Measurements from ENCODE around the gene EMC7. TPM values are rescaled to one million over a fixed set of nuclear protein-coding genes. Genes with fewer than 3 reads are reported as not detected.
A peak's percentile ranks its signal among the peaks of the same experiment; 100 is the strongest.

The EMC7 gene
- total and polyA plus RNA-seq, 2 of the 13 experiments (the other 11 are each of a cell fraction or from before 2014, with no cell fraction given) = 46.8 to 113 TPM

DNA sequence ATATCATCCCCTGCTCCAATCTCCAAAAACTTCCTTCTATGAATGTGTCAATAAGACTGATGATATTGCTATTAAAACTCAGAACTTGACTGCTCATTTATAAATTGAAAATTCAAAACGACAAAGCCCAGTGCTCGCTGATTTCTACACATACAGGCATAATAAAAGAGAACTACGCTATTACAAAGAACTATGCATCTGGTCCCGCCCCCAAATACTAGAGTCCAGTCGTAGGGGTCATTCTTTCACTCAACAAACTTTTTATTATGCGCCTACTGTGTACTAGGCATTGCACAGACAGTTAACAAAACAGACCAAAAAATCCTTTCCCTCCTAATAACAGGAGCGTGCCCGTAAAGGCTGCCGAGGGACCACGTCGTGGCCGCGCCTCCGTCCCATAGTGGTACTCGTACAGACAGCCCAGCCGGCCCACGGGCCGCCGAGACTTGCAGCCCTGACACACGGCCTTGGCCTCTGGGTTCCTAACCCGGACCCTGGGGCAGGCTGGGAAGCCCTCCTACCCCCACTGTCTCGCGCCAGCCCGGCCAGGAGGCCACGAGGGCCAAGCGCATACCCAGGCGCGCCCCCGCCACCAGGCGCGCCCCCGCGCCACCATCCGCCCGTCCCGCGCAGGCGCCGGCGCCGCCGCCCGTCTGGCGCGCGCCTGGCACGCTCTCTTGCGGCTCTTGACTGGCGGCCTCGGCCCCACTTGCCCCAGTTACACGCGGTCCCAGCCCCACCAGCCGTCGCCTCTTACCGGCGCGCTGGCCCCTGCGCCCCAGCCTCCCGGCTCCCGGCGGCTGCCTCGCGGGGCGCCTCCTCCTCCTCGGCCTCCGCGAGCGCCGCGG is 63.4 kb downstream of the EMC7 start (continued):
- TF ChIP-seq ZNF790 (CRISPR knock-in tag; IDR thresholded peaks at IDR 0.05; ENCODE audit: borderline replicate concordance) = no peak
- peak; percentile 60; the same call in 1 of the 2 replicates for TF ChIP-seq KDM2A (CRISPR knock-in tag; IDR thresholded peaks at IDR 0.05; ENCODE audit: borderline replicate concordance, low read depth)
- peak; percentile 54 for TF ChIP-seq HDAC1 (CRISPR knock-in tag; IDR thresholded peaks at IDR 0.05)
- no peak for TF ChIP-seq SMC3 (IDR thresholded peaks at IDR 0.05; ENCODE audit: low read length)
- TF ChIP-seq, protein P1, sequence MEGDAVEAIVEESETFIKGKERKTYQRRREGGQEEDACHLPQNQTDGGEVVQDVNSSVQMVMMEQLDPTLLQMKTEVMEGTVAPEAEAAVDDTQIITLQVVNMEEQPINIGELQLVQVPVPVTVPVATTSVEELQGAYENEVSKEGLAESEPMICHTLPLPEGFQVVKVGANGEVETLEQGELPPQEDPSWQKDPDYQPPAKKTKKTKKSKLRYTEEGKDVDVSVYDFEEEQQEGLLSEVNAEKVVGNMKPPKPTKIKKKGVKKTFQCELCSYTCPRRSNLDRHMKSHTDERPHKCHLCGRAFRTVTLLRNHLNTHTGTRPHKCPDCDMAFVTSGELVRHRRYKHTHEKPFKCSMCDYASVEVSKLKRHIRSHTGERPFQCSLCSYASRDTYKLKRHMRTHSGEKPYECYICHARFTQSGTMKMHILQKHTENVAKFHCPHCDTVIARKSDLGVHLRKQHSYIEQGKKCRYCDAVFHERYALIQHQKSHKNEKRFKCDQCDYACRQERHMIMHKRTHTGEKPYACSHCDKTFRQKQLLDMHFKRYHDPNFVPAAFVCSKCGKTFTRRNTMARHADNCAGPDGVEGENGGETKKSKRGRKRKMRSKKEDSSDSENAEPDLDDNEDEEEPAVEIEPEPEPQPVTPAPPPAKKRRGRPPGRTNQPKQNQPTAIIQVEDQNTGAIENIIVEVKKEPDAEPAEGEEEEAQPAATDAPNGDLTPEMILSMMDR (CRISPR knock-in tag; IDR thresholded peaks at IDR 0.05) = no peak
- TF ChIP-seq PHF20 (CRISPR knock-in tag; IDR thresholded peaks at IDR 0.05) = peak; percentile 29; the same call in 1 of the 2 replicates
- TF ChIP-seq SAP130 (CRISPR knock-in tag; IDR thresholded peaks at IDR 0.05; ENCODE audit: low read depth) = peak; percentile 49
- TF ChIP-seq FOXC1 (CRISPR knock-in tag; IDR thresholded peaks at IDR 0.05; ENCODE audit: borderline replicate concordance) = no peak
- 0 out of 2 replicates have a peak, but pooled peaks have one; percentile 31 for TF ChIP-seq ZSCAN9 (CRISPR knock-in tag; IDR thresholded peaks at IDR 0.05; ENCODE audit: borderline replicate concordance)
- no peak for TF ChIP-seq CCDC6 (CRISPR knock-in tag; IDR thresholded peaks at IDR 0.05)
- TF ChIP-seq, protein P2, sequence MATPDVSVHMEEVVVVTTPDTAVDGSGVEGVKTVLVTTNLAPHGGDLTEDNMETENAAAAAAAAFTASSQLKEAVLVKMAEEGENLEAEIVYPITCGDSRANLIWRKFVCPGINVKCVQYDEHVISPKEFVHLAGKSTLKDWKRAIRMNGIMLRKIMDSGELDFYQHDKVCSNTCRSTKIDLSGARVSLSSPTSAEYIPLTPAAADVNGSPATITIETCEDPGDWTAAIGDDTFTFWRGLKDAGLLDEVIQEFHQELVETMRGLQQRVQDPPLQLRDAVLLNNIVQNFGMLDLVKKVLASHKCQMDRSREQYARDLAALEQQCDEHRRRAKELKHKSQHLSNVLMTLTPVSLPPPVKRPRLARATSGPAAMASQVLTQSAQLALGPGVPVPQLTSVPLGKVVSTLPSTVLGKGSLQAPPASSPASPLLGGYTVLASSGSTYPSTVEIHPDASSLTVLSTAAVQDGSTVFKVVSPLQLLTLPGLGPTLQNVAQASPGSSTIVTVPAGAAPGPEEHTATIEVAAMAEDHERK (CRISPR knock-in tag; IDR thresholded peaks at IDR 0.05; ENCODE audit: low read depth) = no peak
- no peak for TF ChIP-seq RCOR2 (CRISPR knock-in tag; IDR thresholded peaks at IDR 0.05)
- no peak for TF ChIP-seq NCOR1 (IDR thresholded peaks at IDR 0.05; ENCODE audit: borderline replicate concordance, low read length)
- TF ChIP-seq, protein P3, sequence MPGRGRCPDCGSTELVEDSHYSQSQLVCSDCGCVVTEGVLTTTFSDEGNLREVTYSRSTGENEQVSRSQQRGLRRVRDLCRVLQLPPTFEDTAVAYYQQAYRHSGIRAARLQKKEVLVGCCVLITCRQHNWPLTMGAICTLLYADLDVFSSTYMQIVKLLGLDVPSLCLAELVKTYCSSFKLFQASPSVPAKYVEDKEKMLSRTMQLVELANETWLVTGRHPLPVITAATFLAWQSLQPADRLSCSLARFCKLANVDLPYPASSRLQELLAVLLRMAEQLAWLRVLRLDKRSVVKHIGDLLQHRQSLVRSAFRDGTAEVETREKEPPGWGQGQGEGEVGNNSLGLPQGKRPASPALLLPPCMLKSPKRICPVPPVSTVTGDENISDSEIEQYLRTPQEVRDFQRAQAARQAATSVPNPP (CRISPR knock-in tag; IDR thresholded peaks at IDR 0.05) = 0 out of 2 replicates have a peak, but pooled peaks have one; percentile 40
- TF ChIP-seq IRF2 (CRISPR knock-in tag; IDR thresholded peaks at IDR 0.05) = no peak
- no peak for TF ChIP-seq ZSCAN31 (CRISPR knock-in tag; IDR thresholded peaks at IDR 0.05; ENCODE audit: low read depth)
- TF ChIP-seq ZNF382 (CRISPR knock-in tag; IDR thresholded peaks at IDR 0.05; ENCODE audit: borderline replicate concordance) = no peak
- TF ChIP-seq, protein P4, sequence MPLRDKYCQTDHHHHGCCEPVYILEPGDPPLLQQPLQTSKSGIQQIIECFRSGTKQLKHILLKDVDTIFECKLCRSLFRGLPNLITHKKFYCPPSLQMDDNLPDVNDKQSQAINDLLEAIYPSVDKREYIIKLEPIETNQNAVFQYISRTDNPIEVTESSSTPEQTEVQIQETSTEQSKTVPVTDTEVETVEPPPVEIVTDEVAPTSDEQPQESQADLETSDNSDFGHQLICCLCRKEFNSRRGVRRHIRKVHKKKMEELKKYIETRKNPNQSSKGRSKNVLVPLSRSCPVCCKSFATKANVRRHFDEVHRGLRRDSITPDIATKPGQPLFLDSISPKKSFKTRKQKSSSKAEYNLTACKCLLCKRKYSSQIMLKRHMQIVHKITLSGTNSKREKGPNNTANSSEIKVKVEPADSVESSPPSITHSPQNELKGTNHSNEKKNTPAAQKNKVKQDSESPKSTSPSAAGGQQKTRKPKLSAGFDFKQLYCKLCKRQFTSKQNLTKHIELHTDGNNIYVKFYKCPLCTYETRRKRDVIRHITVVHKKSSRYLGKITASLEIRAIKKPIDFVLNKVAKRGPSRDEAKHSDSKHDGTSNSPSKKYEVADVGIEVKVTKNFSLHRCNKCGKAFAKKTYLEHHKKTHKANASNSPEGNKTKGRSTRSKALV (CRISPR knock-in tag; IDR thresholded peaks at IDR 0.05) = no peak
- no peak for TF ChIP-seq ZNF10 (CRISPR knock-in tag; IDR thresholded peaks at IDR 0.05; ENCODE audit: borderline replicate concordance, low read depth)
- TF ChIP-seq DNMT1 (CRISPR knock-in tag; IDR thresholded peaks at IDR 0.05) = no peak
- TF ChIP-seq ZNF563 (CRISPR knock-in tag; IDR thresholded peaks at IDR 0.05) = peak; percentile 74; the same call in 1 of the 2 replicates

All from HepG2 (cell line).